Stimulated activated CD4-positive, alpha-beta T cell treated with anti-CD3 and anti-CD28 coated beads, Interleukin-1b, Interleukin-23, amount 100 ng/mL, for 24 hours (primary cell): ENCODE results near the gene AIF1L.

ENCODE experiments used
- DNase-seq, 4 experiments: peaks; one replicate each; pipeline ENCODE4 v3.0.0-alpha.2; 2020; ENCODE audit warnings: low read depth in 4 of 4, low spot score in 1 of 4

The AIF1L gene

DNA sequence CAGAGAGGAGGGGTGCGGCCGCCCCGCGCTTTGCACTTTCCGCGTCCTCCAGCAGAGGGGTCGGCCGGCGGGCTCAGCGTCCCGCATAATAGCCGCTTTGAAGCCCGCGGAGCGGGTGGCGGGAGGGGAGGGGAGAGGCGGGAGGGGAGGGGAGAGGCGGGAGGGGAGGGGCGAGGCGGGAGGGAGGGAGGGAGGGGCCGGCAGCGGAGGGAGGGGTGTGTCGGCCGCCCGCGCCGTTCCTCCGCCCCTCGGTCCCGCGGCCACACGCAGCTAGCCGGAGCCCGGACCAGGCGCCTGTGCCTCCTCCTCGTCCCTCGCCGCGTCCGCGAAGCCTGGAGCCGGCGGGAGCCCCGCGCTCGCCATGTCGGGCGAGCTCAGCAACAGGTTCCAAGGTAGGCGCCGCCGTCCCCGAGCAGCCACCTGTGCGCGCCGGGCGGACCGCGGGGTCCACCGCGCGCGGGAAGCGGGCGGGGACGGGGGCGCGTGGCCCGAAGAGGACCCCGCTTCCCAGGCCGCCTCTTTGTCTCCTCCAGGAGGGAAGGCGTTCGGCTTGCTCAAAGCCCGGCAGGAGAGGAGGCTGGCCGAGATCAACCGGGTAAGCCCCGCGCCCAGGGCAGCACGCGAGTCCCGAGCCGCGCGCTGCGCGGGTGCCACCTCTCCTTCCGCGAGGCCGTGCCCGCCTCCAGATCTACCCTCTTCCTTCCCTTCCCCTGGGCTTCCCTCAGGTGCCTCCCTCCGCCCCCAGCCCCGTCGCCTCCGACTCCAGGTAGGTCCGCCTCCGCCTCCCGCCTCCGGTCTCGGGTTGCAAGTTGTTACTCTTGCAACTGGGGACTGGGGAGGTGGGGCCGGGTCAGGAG, at the start of gene AIF1L:
AIF1L (plus strand) TSS at position 263 of the 857 bp plus-strand sequence; CDS start at position 362, 99 bp downstream.
- DNase-seq = peak in 2 of 4 experiments; percentile 14 to 16

GRCh38 chr9:131046581-131047202, 49.6 kb upstream of the AIF1L start:
- DNase-seq = peak; percentile 47 to 62 (median 56)

GRCh38 chr9:131048332-131048731, 48.0 kb upstream of the AIF1L start:
- DNase-seq = no peak

GRCh38 chr9:131048820-131049219, 47.5 kb upstream of the AIF1L start:
- DNase-seq = no peak

- no peak for DNase-seq
Observed at GRCh38 chr9:131049829-131050715, 46.3 kb upstream of the AIF1L start.

GRCh38 chr9:131050831-131051230, 45.5 kb upstream of the AIF1L start:
- no peak for DNase-seq

DNA sequence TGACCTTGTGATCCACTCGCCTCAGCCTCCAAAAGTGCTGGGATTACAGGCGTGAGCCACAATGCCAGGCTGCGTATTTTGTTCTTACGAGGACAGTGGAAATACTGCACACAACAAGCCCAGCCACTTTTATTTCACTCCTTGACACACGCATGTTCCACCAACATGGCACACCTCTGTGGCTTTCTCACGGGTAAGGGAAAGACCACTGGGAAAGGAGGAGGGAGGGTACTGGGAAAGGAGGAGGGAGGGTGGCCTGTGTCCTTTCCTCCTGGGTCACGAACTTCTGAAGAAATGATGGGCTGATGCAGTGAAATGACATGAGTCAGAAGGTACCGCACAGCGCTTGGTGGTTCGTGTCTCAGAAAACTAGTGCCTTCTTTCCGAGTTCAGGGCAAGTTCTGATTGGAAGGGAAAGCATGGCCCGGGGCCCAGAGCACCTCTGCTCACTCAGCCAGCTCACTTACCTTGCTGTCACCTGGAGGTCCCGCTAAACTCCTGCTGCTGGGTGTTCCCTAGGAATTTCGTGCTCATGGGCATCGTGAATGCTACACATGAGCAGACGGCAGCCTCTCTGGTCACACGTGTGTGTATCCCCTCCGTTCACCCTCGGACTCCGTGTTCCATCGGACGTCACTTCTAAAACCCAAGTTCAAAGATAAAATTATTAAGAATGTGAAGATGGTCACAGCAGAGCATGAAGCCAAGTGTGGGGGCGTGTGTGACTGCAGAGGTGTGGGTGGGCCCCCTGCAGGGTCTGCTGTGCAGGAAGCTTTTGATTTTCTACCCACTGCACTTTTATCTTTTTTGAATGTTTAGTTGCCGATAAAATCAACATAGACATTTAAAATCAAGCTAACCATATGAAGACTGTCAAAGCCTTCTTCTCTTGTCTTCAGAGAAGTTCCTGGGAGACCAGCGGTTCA, 44.5 kb upstream of the AIF1L start:
- DNase-seq = no peak

DNA sequence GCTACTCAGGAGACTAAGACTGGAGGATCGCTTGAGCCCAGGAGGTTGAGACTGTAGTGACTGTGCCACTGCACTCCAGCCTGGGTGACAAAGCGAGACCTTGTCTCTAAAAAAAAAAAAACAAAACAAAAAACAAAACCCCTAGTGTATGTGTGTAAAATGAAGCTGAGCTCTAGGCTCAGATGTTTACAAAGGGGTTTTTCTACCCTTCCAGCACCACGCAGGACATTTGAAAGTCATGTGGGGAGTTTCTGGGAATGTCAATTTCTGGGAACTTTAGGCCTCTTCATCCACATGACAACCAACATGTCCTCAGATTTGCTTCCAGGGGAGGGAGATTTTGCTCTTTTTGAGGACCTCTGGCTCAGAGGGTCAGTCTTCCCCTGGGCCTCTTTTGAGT, 42.4 kb upstream of the AIF1L start:
- DNase-seq = no peak

- no peak for DNase-seq
Observed at GRCh38 chr9:131056781-131057506, 39.4 kb upstream of the AIF1L start.

DNA sequence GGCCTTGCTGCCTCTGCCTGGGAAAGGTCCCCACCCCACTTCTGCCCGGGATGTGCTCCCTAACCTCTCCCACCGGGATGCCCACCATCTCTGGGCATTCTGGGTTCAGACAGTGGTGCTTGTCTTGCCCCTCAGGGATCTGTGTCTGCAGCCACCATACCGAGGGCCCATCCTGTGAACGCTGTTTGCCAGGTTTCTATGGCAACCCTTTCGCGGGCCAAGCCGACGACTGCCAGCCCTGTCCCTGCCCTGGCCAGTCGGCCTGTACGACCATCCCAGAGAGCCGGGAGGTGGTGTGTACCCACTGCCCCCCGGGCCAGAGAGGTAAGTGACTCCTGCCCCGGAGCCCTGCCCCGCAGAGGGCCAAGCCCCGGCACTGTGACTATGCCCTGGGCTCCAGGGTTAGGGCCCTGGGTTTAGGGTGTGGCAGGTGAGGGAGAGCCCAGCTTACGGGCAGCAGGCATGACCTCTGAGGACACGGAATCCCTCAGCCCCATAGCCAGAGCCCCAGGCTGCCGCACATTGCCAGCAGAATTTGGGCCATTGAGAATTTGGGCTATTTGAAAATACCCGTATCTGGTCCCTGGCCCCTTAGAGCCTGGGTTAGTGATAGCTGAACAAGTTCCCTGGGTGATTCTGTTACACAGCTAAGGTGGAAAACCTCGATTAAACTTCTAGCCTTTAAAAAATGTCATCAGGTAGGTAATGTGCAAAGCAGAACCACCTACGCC, 35.3 kb upstream of the AIF1L start:
- no peak for DNase-seq

DNA sequence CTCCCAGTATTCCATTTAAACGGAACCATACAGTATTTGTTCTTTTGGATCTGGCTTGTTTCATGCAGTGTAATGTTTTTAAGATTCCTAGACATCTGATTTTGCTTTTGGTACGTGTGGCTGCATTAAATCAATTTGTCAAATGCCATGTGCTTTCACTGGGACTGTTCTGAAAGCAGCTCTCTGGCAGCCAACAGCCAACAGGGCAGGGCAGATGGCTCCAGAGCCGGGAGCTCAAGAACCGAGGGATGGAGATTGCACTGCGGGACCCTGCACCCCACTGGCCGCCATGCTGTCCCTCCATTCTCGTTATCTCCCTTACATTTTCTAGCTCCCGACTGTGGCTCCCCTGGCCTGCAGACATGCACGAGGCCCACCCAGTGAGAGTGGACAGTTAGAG, 33.4 kb upstream of the AIF1L start:
- DNase-seq = no peak

DNA sequence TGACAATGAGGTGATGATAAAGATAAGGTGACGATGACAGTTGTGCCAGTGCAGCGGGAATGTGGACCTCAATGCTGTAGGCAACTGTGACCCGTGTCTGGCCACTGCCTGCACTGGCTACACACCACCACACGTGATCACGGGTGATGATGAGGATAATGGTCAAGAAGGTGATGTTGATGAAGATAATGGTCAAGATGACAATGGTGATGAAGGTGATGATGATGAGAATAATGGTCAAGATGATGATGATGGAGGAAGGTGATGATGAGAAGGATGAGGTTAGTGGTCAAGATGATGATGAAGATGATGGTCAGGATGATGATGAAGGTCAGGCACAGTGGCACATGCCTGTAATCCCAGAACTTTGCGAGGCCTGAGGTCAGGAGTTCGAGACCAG, 30.7 kb upstream of the AIF1L start:
- no peak for DNase-seq

GRCh38 chr9:131067625-131068024, 28.7 kb upstream of the AIF1L start:
- DNase-seq = no peak

- no peak for DNase-seq
Observed at GRCh38 chr9:131068076-131068816, 28.1 kb upstream of the AIF1L start.

DNA sequence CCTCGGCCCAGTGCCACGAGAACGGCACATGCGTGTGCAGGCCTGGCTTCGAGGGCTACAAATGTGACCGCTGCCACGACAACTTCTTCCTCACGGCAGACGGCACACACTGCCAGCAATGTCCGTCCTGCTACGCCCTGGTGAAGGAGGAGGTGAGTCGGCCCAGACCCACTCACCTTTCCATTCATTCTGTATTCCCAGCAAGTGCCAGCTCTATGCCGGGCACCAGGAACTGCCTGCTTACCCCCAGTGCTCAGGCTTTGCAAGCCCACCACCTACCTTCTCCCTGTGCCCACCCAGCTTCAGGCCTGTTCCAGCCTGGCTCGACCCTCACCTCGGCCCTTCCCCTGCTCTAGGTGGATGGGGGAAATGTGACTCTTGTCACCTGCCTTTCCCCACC, 26.6 kb upstream of the AIF1L start:
- no peak for DNase-seq

- no peak for DNase-seq
Observed at GRCh38 chr9:131072107-131072870, 24.0 kb upstream of the AIF1L start.

DNA sequence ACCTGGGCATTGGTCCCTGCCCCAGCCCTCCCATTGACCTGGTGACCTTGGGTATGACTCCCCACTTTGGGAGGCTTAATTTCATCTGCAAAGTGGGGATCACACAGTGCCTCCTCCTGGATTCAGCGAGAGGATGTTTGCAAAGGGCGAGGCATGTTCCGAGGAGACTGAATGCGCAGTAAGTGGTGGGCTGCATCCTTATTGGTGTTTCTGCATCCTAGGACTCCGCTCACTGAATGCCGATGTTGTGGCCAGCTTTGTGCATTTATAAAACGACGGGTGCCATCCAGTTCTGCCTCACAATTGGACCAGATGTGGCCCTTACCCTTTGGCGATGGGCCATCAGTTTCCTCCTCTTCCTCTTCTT, 23.5 kb upstream of the AIF1L start:
- no peak for DNase-seq
